ENCODE results near the gene BCAP31. TPM values are rescaled to one million over a fixed set of nuclear protein-coding genes. Genes with fewer than 3 reads are reported as not detected.

Gene BCAP31
- total RNA-seq, 1 experiment from 2014 or later = 138 TPM

DNA sequence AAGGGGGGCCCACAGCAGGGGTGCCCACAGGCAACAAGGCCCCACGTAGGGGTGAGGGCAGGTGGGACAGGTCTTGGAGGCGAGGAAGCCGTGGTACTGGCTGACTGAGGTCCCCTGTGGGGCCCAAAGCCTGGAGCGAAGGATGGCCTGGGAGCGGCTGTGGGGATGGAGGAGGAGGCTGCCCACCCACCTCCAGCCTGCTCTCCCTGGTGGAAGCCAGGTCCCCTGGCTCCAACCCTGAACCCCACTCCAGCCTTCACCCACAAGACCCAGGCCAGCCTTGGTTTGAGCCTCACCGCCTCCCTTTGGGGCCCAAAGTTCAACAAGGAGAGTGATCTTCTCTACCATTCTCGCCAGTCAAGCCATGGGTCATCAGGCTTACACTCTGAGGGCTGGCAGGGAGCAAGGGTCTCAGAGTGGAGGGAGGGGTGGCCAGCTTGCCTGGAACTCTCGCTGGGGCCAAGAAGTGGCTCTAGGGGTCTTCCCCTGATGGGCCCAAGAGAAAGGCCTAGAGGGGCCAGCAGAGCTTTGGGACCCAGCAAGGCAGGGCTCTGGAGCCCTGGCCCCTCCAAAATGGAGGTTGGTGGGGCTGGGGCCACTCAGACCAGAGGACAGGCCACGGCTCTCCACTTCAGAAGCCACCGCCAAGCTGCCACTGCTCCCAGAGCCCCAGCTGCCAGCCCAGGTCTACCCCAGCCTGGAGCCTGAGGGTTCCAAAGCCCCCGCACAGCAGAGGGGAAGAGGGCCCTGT is 55.6 kb downstream of the BCAP31 start:
- H3K4ac ChIP-seq (ENCODE audit: low read depth, low read length) = no peak overlapping the region

More for the DNA sequence above, 55.6 kb downstream of the BCAP31 start:
- no peaks in the 10 kb centered on the region for H3K79me1 ChIP-seq (ENCODE audit: insufficient read depth, low read depth, low read length, poor library complexity, severe bottlenecking)
- H3K23ac ChIP-seq (ENCODE audit: insufficient read length, low read depth, low read length) = no peak overlapping the region
- no peak overlapping the region for H2BK5ac ChIP-seq (ENCODE audit: insufficient read length, low read length)
- H2BK20ac ChIP-seq (ENCODE audit: low read depth, low read length, poor library complexity, severe bottlenecking) = no peak overlapping the region
- H3K9me3 ChIP-seq (ENCODE audit: control insufficient read depth, low read depth, low read length) = peaks cover 15% of the 10 kb centered on the region
- DNase-seq = no peak
- Mint-ChIP-seq H3K9me3 (peaks cover 66 to 79% of the 10 kb centered on the region in 2 experiments), H3K36me3 (ENCODE audit: insufficient read depth in 1 of 3, low read depth in 3 of 3) (peaks cover 2 to 14% (median 10%) of the 10 kb centered on the region in 3 experiments; a peak in 6 of 7 replicates), H3K27ac (no peak overlapping the region), H3K4me1 (peaks cover 4 to 16% of the 10 kb centered on the region in 2 experiments), H3K4me3 (no peak overlapping the region), H3K27me3 (ENCODE audit: low read depth) (peaks cover 40% of the 10 kb centered on the region)
- no peak overlapping the region for H2AK5ac ChIP-seq (ENCODE audit: insufficient read length, low read length)
- H3K79me2 ChIP-seq (ENCODE audit: insufficient read depth, low read length) = no peaks in the 10 kb centered on the region
- no peaks in the 10 kb centered on the region for H3K23me2 ChIP-seq (ENCODE audit: insufficient read length, low read depth, low read length, poor library complexity, severe bottlenecking)
- H2BK15ac ChIP-seq (ENCODE audit: low read depth, low read length) = no peak overlapping the region
- H2BK120ac ChIP-seq (ENCODE audit: low read depth, low read length, poor library complexity, severe bottlenecking) = no peak overlapping the region
- no CpG with 5 or more reads among the region's 11 CpGs for WGBS (ENCODE audit: extremely low coverage, insufficient read length, low lambda C conversion rate)
- H3K27ac ChIP-seq (ENCODE audit: insufficient read length, low read depth, low read length) = no peak overlapping the region
- H4K8ac ChIP-seq (replicated peaks; ENCODE audit: insufficient read length, low read depth, low read length) = no peak overlapping the region
- TF ChIP-seq, protein P1, sequence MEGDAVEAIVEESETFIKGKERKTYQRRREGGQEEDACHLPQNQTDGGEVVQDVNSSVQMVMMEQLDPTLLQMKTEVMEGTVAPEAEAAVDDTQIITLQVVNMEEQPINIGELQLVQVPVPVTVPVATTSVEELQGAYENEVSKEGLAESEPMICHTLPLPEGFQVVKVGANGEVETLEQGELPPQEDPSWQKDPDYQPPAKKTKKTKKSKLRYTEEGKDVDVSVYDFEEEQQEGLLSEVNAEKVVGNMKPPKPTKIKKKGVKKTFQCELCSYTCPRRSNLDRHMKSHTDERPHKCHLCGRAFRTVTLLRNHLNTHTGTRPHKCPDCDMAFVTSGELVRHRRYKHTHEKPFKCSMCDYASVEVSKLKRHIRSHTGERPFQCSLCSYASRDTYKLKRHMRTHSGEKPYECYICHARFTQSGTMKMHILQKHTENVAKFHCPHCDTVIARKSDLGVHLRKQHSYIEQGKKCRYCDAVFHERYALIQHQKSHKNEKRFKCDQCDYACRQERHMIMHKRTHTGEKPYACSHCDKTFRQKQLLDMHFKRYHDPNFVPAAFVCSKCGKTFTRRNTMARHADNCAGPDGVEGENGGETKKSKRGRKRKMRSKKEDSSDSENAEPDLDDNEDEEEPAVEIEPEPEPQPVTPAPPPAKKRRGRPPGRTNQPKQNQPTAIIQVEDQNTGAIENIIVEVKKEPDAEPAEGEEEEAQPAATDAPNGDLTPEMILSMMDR (conservative IDR thresholded peaks at IDR 0.05) = no peak
- no peaks in the 10 kb centered on the region for H4K20me1 ChIP-seq (ENCODE audit: control insufficient read depth, insufficient read depth, insufficient read length)
- no peak overlapping the region for H3K4me2 ChIP-seq (ENCODE audit: insufficient read depth, insufficient read length, low read length)
- H3K4me1 ChIP-seq (ENCODE audit: insufficient read depth, low read length) = no peaks in the 10 kb centered on the region
- no peak overlapping the region for H3T11ph ChIP-seq (ENCODE audit: low read length)
- no peak overlapping the region for H3K9ac ChIP-seq (ENCODE audit: extremely low read depth, insufficient read length, low read length)
- no peak overlapping the region for H3K14ac ChIP-seq (ENCODE audit: insufficient read depth, low read length)
- H2BK12ac ChIP-seq (ENCODE audit: insufficient read length, low read depth, low read length) = no peak overlapping the region
- no peaks in the 10 kb centered on the region; the same call in 1 of the 2 replicates for H3K27me3 ChIP-seq (ENCODE audit: insufficient read depth, low read length)
- no peak overlapping the region for H2AFZ ChIP-seq (ENCODE audit: low read length)
- H3K56ac ChIP-seq (ENCODE audit: insufficient read length, low read depth, low read length) = no peak overlapping the region
- no peak overlapping the region for H4K91ac ChIP-seq (ENCODE audit: insufficient read length, low read depth, low read length)
- H3K18ac ChIP-seq (ENCODE audit: insufficient read length, low read depth, low read length) = no peak overlapping the region
- no peak overlapping the region for H4K5ac ChIP-seq (ENCODE audit: insufficient read length, low read depth, low read length)
